Heart right ventricle (tissue), 12 donors: ENCODE measurements around the gene AAMDC. TPM values are rescaled to one million over a fixed set of nuclear protein-coding genes. Genes with fewer than 3 reads are reported as not detected.

Experiments
- polyA plus RNA-seq, 2 donors: library from polyadenylated mRNA; stranded (reverse); fragments of 200-250 nt; gene quantifications; one replicate each; pipeline ENCODE4 v1.2.3, GENCODE V29; 2013
- total RNA-seq, 10 donors: library from RNA; stranded (reverse); fragmentation: NEBNext Ultra II Directional in 3 of 10; extraction: Animal tissue kit (Norgen Biotek cat#: 25700) in 3 of 10; gene quantifications; one replicate each; pipeline versions ENCODE4 v1.2.1 to v1.2.4, GENCODE V29; 2021 to 2023
- donor health status: ischemic (EF 13 %, LVEDD 7.1; RV severe dilation, severe dysfunction).
- donor health status: healthy with polysubstance abuse.
- donor health status: DM: no; HTN: yes; CAD: no.
- donor health status: DM: no; HTN: no; CAD: no.
- donor health status: ischemic (EF 25% LVEDD 6.9; RV normal size, moderate dysfunction).
- donor health status: ischemic (EF 25% LVEDD 5.7; RV mildly dilated, moderate dysfunction).
- donor health status: healthy.
- donor health status: nonischemic (EF 11% LVEDD 7.7; RV severe dilation, severe dysfunction).
- donor health status: DM: yes; HTN: yes; CAD: no.
- donor health status: PGD.
- donor health status: ischemic (EF 29% LVEDD 5.4; RV normal size, mild dysfunction).
- donor health status: nonischemic (EF 23%, LVEDD 6.1; RV moderate dilation, normal function).

AAMDC gene
- total and polyA plus RNA-seq, 12 donors: 52.4 to 324 (median 95.4) TPM

Other genes with a start within 250 kb of the AAMDC start
- gene AQP11, start 231.2 kb upstream of the AAMDC start, total RNA-seq: 1 to 10 TPM in 3 of 10 donors, under 1 TPM in 7; 0.42 to 2.1 (median 0.87) TPM
- gene AQP11, start 231.2 kb upstream of the AAMDC start, polyA plus RNA-seq: under 1 TPM; 0.22 to 0.52 TPM
- gene CLNS1A, start 183.3 kb upstream of the AAMDC start, total RNA-seq: 10 to 100 TPM; 66.2 to 85.9 (median 77.3) TPM
- 10 to 100 TPM; 33.0 to 59.7 TPM for gene CLNS1A, start 183.3 kb upstream of the AAMDC start, polyA plus RNA-seq
- gene RSF1, start 422 bp upstream of the AAMDC start, total RNA-seq: 10 to 100 TPM; 31.1 to 55.9 (median 43.8) TPM
- 10 to 100 TPM in 1 of 2 donors, 1 to 10 TPM in 1; 4.6 to 28.2 TPM for gene RSF1, start 422 bp upstream of the AAMDC start, polyA plus RNA-seq
- 10 to 100 TPM; 12.2 to 20.2 (median 16.8) TPM for gene INTS4, start 173.5 kb downstream of the AAMDC start, total RNA-seq
- 10 to 100 TPM; 12.8 to 14.9 TPM for gene INTS4, start 173.5 kb downstream of the AAMDC start, polyA plus RNA-seq
- gene KCTD14, start 202.1 kb downstream of the AAMDC start, total RNA-seq: under 1 TPM in 9 of 10 donors, not detected in 1; 0.17 to 0.53 (median 0.21) TPM
- under 1 TPM; 0.15 to 0.49 TPM for gene KCTD14, start 202.1 kb downstream of the AAMDC start, polyA plus RNA-seq
- gene THRSP, start 242.7 kb downstream of the AAMDC start, total RNA-seq: 1 to 10 TPM in 6 of 10 donors, under 1 TPM in 1, not detected in 3; 0.21 to 7.7 (median 3.5) TPM
- 10 to 100 TPM; 13.6 to 25.4 TPM for gene THRSP, start 242.7 kb downstream of the AAMDC start, polyA plus RNA-seq